GM19372 (cell line): Measurements from ENCODE around the gene TOPORS.

Experiments used
- ATAC-seq: cut with Tn5 transposase; IDR thresholded peaks from one replicate; pipeline ENCODE4 v1.9.1; 2021; ENCODE audit warnings: mild to moderate bottlenecking, low read depth, moderate library complexity; ENCODE audit not compliant: unreplicated experiment

Gene TOPORS

GRCh38 chr9:32516241-32516640 is 36.1 kb downstream of the TOPORS start:
- ATAC-seq: no peak

GRCh38 chr9:32508728-32509127 is 43.7 kb downstream of the TOPORS start:
- no peak for ATAC-seq

- no peak for ATAC-seq
Observed at GRCh38 chr9:32503008-32503407, 49.4 kb downstream of the TOPORS start.

GRCh38 chr9:32502464-32502863 is 49.9 kb downstream of the TOPORS start:
- no peak for ATAC-seq

- no peak for ATAC-seq
Observed at GRCh38 chr9:32501868-32502267, 50.5 kb downstream of the TOPORS start.

GRCh38 chr9:32500768-32501167 is 51.6 kb downstream of the TOPORS start:
- ATAC-seq: no peak

- ATAC-seq: no peak
Observed at GRCh38 chr9:32497921-32498320, 54.5 kb downstream of the TOPORS start.

GRCh38 chr9:32490601-32491000 is 61.8 kb downstream of the TOPORS start:
- no peak for ATAC-seq
